K562 (cell line): ENCODE measurements around the gene TULP4. TPM values are rescaled to one million over a fixed set of nuclear protein-coding genes. Genes with fewer than 3 reads are reported as not detected.

Experiments used
- ATF4 ChIP-seq: fragments of 450-650 bp; formaldehyde crosslinking; IDR thresholded peaks from 2 replicates; pipeline ENCODE4 v1.4.0; 2022; ENCODE audit warnings: mild to moderate bottlenecking, moderate library complexity
- CBFB ChIP-seq: sonication (generic); formaldehyde crosslinking; IDR thresholded peaks from 2 replicates; pipeline ENCODE4 v1.4.0; 2020; ENCODE audit warnings: mild to moderate bottlenecking, missing genetic modification reagents
- DPF2 ChIP-seq: fragments of 450-650 bp; IDR thresholded peaks from 2 replicates; pipeline ENCODE4 v1.6.1; 2016
- GTF2B ChIP-seq: IDR thresholded peaks from 2 replicates; pipeline ENCODE4 v1.6.1; 2011; ENCODE audit not compliant: insufficient read length; ENCODE audit errors: extremely low read depth
- HMGN3 ChIP-seq: IDR thresholded peaks from 2 replicates; pipeline ENCODE4 v1.6.1; 2011; ENCODE audit warnings: borderline replicate concordance, low read depth, mild to moderate bottlenecking, mixed read lengths, low read length; ENCODE audit not compliant: insufficient read length; ENCODE audit errors: extremely low read depth
- HNRNPL ChIP-seq: fragments of 200-400 bp; formaldehyde crosslinking; IDR thresholded peaks from 2 replicates; pipeline ENCODE4 v1.6.1; 2017; ENCODE audit warnings: low read depth, mild to moderate bottlenecking, low read length
- ID3 ChIP-seq, 2 experiments: fragments of 250-450 bp in 1 of 2; fragments of 450-650 bp in 1 of 2; sonication (Bioruptor Pico) in 1 of 2; IDR thresholded peaks; 2 replicates each; pipeline versions ENCODE4 v1.6.1 to v1.8.0; 2016 to 2021; ENCODE audit warnings: mild to moderate bottlenecking in 2 of 2, moderate library complexity in 2 of 2, missing compliant biosample characterization in 1 of 2, missing genetic modification characterization in 1 of 2
- MAZ ChIP-seq, 2 experiments: fragments of 450-650 bp in 1 of 2; sonication (generic) in 1 of 2; formaldehyde crosslinking; IDR thresholded peaks in 1 of 2; conservative IDR thresholded peaks in 1 of 2; 2 replicates each; pipeline versions ENCODE4 v1.4.0 to v1.5.0; 2020; ENCODE audit warnings: mild to moderate bottlenecking in 1 of 2, missing genetic modification reagents in 1 of 2
- MGA ChIP-seq: fragments of 450-650 bp; IDR thresholded peaks from 2 replicates; pipeline ENCODE4 v1.6.1; 2016; ENCODE audit warnings: mild to moderate bottlenecking, moderate library complexity
- MTA2 ChIP-seq: fragments of 450-650 bp; IDR thresholded peaks from 2 replicates; pipeline ENCODE4 v1.6.1; 2016; ENCODE audit warnings: low read depth
- MYC ChIP-seq, 2 experiments: fragments of 250-450 bp in 1 of 2; sonication (Bioruptor Pico) in 1 of 2; IDR thresholded peaks; 2 replicates each; pipeline versions ENCODE4 v1.5.1 to v1.6.1; 2012 to 2021; ENCODE audit warnings: low read depth in 2 of 2, borderline replicate concordance in 1 of 2, improper control_type of control experiment in 1 of 2, low read length in 1 of 2, mild to moderate bottlenecking in 1 of 2, moderate library complexity in 1 of 2
- ZNF551 ChIP-seq: fragments of 250-450 bp; sonication (Bioruptor Pico); IDR thresholded peaks from 2 replicates; pipeline ENCODE4 v1.5.0; 2021; ENCODE audit warnings: mild to moderate bottlenecking, moderate library complexity
- polyA plus RNA-seq, 8 experiments: library from polyadenylated mRNA; depleted of rRNA in 4 of 8; stranded (reverse) in 5 of 8; unstranded in 3 of 8; fragments of >200 nt; fragmentation: Nextera tagmentation in 2 of 8; fragmentation: Illumina TruSeq in 1 of 8; extraction: Ambion mirVana in 2 of 8; extraction: Trizol in 1 of 8; gene quantifications; 2 replicates each; pipeline versions ENCODE4 v1.2.1 to v1.2.3, GENCODE V29; 2011 to 2014; ENCODE audit warnings: inconsistent platforms in 1 of 8, missing spikeins in 1 of 8
- total RNA-seq, 7 experiments: library from RNA; depleted of rRNA in 6 of 7; stranded (reverse); fragments of >200 nt in 6 of 7; fragmentation: Illumina TruSeq in 2 of 7; extraction: Trizol in 2 of 7; gene quantifications; 2 replicates each; pipeline versions ENCODE4 v1.2.1 to v1.2.3, GENCODE V29; 2011 to 2021; ENCODE audit warnings: low replicate concordance in 1 of 7

Gene TULP4
- total and polyA plus RNA-seq, 9 of the 15 experiments (the other 6 are each of a cell fraction or from before 2014, with no cell fraction given), result 1.2 to 50.4 (median 11.0) TPM

GRCh38 chr6:158536084-158536890 lies 224.0 kb downstream of the TULP4 start (continued):
- TF ChIP-seq MGA (no peak), MAZ (CRISPR knock-in tag; conservative IDR thresholded peaks at IDR 0.05 in 1 of 2, IDR thresholded peaks at IDR 0.05 in 1 of 2) (peak; percentile 55 to 89), ID3 (CRISPR knock-in tag; IDR thresholded peaks at IDR 0.05) (no peak), ID3 (tag; IDR thresholded peaks at IDR 0.05) (no peak), ZNF551 (CRISPR knock-in tag) (no peak), GTF2B (no peak), MTA2 (no peak), DPF2 (0 out of 2 replicates have a peak, but pooled peaks have one; percentile 46), HNRNPL (no peak), MYC (IDR thresholded peaks at IDR 0.05; ENCODE audit: low read depth, low read length) (no peak), MYC (CRISPR knock-in tag; IDR thresholded peaks at IDR 0.05; ENCODE audit: borderline replicate concordance, low read depth) (no peak), ATF4 (CRISPR knock-in tag) (no peak), HMGN3 (no peak), CBFB (CRISPR knock-in tag) (no peak)
